Activated B cell treated with CpG ODN at 0.5 μM for 24 hours (primary cell): Measurements from ENCODE around the gene SLC37A1. TPM values are rescaled to one million over a fixed set of nuclear protein-coding genes. Genes with fewer than 3 reads are reported as not detected.

Experiments
- ATAC-seq: fragments of 200-7000 bp; cut with Tn5 transposase; one replicate; pipeline ENCODE4 v1.10.0; 2021; ENCODE audit warnings: low read depth, mild to moderate bottlenecking, moderate library complexity
- CTCF ChIA-PET: fragments of 350-600 bp; sonication (Branson Sonifier 250); formaldehyde crosslinking; loops from one replicate; lab custom pipeline; 2021; ENCODE audit warnings: antibody characterized with exemption; lab: Charles Lee
- POLR2A ChIA-PET: fragments of 350-600 bp; sonication (Branson Sonifier 250); formaldehyde crosslinking; loops from one replicate; lab custom pipeline; 2021; ENCODE audit warnings: antibody characterized with exemption; lab: Charles Lee
- DNase-seq: peaks from one replicate; pipeline ENCODE4 v3.0.0; 2022
- H3K27ac Mint-ChIP-seq: one replicate; pipeline ENCODE4 v1.8.0; 2020; ENCODE audit warnings: mixed read lengths
- H3K27me3 Mint-ChIP-seq: one replicate; pipeline ENCODE4 v1.8.0; 2021; ENCODE audit warnings: mixed read lengths
- H3K36me3 Mint-ChIP-seq: one replicate; pipeline ENCODE4 v1.8.0; 2021; ENCODE audit warnings: low read depth, mixed read lengths
- H3K4me1 Mint-ChIP-seq: one replicate; pipeline ENCODE4 v1.8.0; 2021; ENCODE audit warnings: mixed read lengths
- H3K4me3 Mint-ChIP-seq: one replicate; pipeline ENCODE4 v1.8.0; 2020; ENCODE audit warnings: mild to moderate bottlenecking, mixed read lengths
- H3K9me3 Mint-ChIP-seq: one replicate; pipeline ENCODE4 v1.8.0; 2020; ENCODE audit warnings: mixed read lengths
- intact Hi-C: fragments of 100-400 bp; cut with micrococcal nuclease; formaldehyde crosslinking; loops from one replicate; pipeline ENCODE4 v1.15.1; 2024
- total RNA-seq: library from RNA; stranded (reverse); gene quantifications from 2 replicates; pipeline ENCODE4 v1.2.3, GENCODE V29; 2022
- TF ChIP-seq, protein P1 (sequence below): fragments of 200-600 bp; IDR thresholded peaks from one replicate; pipeline ENCODE4 v1.8.0; 2022; ENCODE audit warnings: antibody characterized with exemption, mild to moderate bottlenecking

SLC37A1 gene
- total RNA-seq, 1 donor from 2014 or later = 47.9 TPM

DNA sequence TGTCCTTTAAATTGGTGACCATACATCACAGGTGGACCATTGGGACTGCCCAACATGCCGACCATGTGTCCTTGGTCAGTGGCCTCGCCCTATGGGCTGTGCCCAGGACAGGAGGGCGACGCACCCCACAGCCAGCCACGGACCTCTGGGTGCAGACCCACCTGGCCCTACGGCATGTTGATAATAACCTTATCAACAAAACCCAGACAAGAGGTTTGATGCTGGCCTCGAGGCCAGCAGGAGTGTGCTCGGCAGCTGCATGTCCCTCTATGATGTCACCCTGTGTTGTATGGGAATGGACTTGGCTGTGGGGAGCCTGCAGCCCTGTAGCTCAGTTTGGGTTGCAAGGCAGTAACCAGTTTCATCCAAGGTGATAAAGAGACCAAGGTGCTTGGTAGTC, 32.1 kb downstream of the SLC37A1 start:
- no peak overlapping the region for H3K27ac Mint-ChIP-seq
- no peak for DNase-seq
- H3K27me3 Mint-ChIP-seq = no peaks in the 10 kb centered on the region
- peaks cover 92% of the 10 kb centered on the region for H3K36me3 Mint-ChIP-seq
- H3K9me3 Mint-ChIP-seq = no peaks in the 10 kb centered on the region
- no peak overlapping the region for H3K4me3 Mint-ChIP-seq
- ChIA-PET CTCF (no interaction called here), POLR2A (interaction anchor here (1.5 kb wide), 1 partner anchor 18 kb away, joined by 5 read pairs; no protein-coding TSS in a partner anchor)
- H3K4me1 Mint-ChIP-seq = peaks cover 3% of the 10 kb centered on the region
- ATAC-seq = no peak
- TF ChIP-seq, protein P1, sequence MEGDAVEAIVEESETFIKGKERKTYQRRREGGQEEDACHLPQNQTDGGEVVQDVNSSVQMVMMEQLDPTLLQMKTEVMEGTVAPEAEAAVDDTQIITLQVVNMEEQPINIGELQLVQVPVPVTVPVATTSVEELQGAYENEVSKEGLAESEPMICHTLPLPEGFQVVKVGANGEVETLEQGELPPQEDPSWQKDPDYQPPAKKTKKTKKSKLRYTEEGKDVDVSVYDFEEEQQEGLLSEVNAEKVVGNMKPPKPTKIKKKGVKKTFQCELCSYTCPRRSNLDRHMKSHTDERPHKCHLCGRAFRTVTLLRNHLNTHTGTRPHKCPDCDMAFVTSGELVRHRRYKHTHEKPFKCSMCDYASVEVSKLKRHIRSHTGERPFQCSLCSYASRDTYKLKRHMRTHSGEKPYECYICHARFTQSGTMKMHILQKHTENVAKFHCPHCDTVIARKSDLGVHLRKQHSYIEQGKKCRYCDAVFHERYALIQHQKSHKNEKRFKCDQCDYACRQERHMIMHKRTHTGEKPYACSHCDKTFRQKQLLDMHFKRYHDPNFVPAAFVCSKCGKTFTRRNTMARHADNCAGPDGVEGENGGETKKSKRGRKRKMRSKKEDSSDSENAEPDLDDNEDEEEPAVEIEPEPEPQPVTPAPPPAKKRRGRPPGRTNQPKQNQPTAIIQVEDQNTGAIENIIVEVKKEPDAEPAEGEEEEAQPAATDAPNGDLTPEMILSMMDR = no peak
- intact Hi-C loops = no loop called here

DNA sequence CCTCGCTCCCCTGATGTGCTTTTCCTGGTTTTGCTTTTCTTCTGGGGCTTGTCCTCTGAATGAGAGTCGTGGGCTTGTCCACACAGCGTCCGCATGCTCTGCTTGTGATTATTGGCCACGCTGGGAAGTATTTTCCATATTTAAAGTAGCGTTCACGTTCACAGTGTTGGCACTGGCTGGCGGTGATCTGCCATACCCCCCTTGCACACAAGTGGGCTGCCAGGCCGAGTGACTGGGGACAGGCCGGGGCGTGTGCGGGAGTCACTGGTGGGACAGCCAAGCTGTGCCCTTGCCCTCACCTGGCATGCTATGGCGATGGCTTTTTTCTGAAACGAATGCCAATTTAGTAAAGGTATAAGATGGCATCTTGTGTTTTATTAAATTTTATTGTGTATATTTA, 32.8 kb downstream of the SLC37A1 start:
- ATAC-seq = no peak
- Mint-ChIP-seq H3K27ac (no peak overlapping the region), H3K4me3 (no peak overlapping the region), H3K27me3 (no peaks in the 10 kb centered on the region), H3K4me1 (peaks cover 3% of the 10 kb centered on the region), H3K9me3 (no peaks in the 10 kb centered on the region), H3K36me3 (peaks cover 93% of the 10 kb centered on the region)
- CTCF ChIA-PET = interaction anchor here (0.7 kb wide), 1 partner anchor 11 kb away, joined by 3 read pairs; no protein-coding TSS in a partner anchor
- TF ChIP-seq, protein P1 = no peak
- intact Hi-C loops = no loop called here
- POLR2A ChIA-PET = no interaction called here
- DNase-seq = no peak

DNA sequence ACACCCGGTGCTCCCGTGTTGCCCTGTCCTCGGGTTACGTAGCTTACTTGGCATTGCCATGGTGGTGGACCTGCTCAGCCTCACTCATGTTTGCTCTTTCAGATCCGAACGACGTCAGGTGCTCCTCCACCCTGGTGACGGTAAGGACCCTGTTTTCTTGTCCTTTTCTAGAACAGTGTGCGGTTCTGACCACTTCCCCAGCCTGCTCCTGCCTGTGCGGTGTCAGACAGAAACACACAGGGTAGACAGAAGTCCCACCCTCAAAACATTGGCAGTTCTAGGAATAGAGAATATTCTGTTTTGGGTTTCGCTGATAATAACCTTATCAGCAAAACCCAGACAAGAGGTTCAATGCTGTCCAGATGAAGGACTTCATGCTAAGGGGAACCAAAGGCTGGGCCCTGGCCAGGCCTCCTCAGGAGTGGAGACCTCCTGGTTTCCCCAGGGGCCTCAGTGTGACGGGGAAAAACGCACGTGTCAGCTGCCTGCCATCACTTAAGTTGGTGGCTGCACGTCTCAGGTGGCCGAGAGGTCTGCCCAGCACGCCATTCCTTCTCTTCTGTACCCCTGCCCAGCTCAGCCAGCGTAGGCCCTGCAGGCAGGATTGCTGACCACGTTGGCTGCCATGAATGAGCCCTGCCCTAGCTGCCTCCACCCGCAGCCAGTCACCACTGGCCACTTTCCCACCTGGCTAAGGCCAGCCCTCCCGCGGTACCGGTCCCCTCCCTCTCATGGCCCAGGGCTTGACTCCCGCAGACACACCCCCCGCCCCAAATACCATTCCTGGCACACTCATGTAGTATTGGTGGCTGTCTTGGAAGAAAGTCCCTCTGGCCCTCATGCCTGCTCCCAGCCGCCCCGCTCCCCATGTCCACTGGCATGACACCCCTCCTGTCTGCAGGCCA, 33.6 kb downstream of the SLC37A1 start:
- no peak for DNase-seq
- Mint-ChIP-seq H3K9me3 (no peaks in the 10 kb centered on the region), H3K4me1 (peaks cover 3% of the 10 kb centered on the region), H3K27ac (no peak overlapping the region), H3K36me3 (peaks cover 90% of the 10 kb centered on the region), H3K4me3 (no peak overlapping the region), H3K27me3 (no peaks in the 10 kb centered on the region)
- ATAC-seq = no peak
- intact Hi-C loops = no loop called here
- ChIA-PET CTCF (interaction anchor here (0.7 kb wide), 1 partner anchor 12 kb away, joined by 3 read pairs; no protein-coding TSS in a partner anchor), POLR2A (no interaction called here)
- TF ChIP-seq, protein P1 = no peak

DNA sequence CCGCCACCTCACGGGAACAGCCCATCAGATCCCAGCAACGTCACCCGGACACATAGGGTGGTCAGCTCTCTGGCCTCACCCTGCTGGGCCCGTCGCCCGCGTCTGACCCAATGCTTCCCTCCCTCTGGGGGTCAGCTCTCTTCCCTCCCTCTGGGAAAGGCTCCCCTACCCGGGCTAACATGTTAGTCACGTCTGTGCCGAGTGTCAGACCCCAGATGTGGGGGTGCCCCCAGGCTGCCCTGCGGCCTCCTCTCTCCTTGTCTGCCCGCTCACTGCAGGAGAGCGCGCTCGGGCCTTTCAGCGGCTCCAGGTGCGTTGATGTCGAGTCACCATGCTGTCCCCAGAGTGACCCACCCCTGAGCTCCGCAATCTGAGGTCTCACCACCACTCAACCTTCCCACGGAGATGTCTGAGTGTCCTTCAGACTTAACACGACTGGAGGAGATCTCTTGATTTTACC, 34.3 kb downstream of the SLC37A1 start:
- CTCF ChIA-PET = no interaction called here
- peaks cover 85% of the 10 kb centered on the region for H3K36me3 Mint-ChIP-seq

More for the DNA sequence above, 34.3 kb downstream of the SLC37A1 start:
- H3K4me1 Mint-ChIP-seq = peaks cover 3% of the 10 kb centered on the region
- intact Hi-C loops = no loop called here
- TF ChIP-seq, protein P1 = no peak
- no peak overlapping the region for H3K4me3 Mint-ChIP-seq
- no peak overlapping the region for H3K27ac Mint-ChIP-seq
- DNase-seq (no peak), ATAC-seq (no peak)
- no peaks in the 10 kb centered on the region for H3K27me3 Mint-ChIP-seq
- H3K9me3 Mint-ChIP-seq = no peaks in the 10 kb centered on the region
- POLR2A ChIA-PET = no interaction called here
